Measurements from ENCODE around the gene WDR59. TPM values are rescaled to one million over a fixed set of nuclear protein-coding genes. Genes with fewer than 3 reads are reported as not detected.

The WDR59 gene
- polyA plus RNA-seq, 3 donors = 6.7 to 44.4 (median 7.8) TPM

- Histone ChIP-seq H3K79me2 (ENCODE audit: insufficient read depth, low read length) (no peaks in the 10 kb centered on the region), H2AFZ (ENCODE audit: insufficient read depth, low read depth, low read length, poor library complexity, severe bottlenecking) (no peak overlapping the region), H3K4me1 (ENCODE audit: control insufficient read depth in 1 of 2, insufficient read depth in 2 of 2, low read length in 2 of 2) (no peaks in the 10 kb centered on the region), H3K9ac (ENCODE audit: insufficient read depth, low read length, poor library complexity, severe bottlenecking) (no peak overlapping the region), H3K27ac (ENCODE audit: low read depth in 1 of 2, low read length in 2 of 2) (no peak overlapping the region), H3K36me3 (replicated peaks in 1 of 2; ENCODE audit: control insufficient read depth in 1 of 2, insufficient read depth in 2 of 2, low read length in 2 of 2) (no peaks in the 10 kb centered on the region), H3K9me3 (replicated peaks in 1 of 2; ENCODE audit: control insufficient read depth in 1 of 2, insufficient read depth in 1 of 2, low read length in 2 of 2) (no peaks in the 10 kb centered on the region), H3K4me2 (replicated peaks; ENCODE audit: extremely low read depth, low read length, poor library complexity, severe bottlenecking) (no peak overlapping the region), H4K20me1 (ENCODE audit: insufficient read depth, low read length) (no peaks in the 10 kb centered on the region), H3K4me3 (replicated peaks in 1 of 3; ENCODE audit: low read depth in 2 of 3, low read length in 3 of 3) (no peak overlapping the region), H3K27me3 (ENCODE audit: control insufficient read depth in 2 of 2, insufficient read depth in 2 of 2, low read length in 2 of 2) (no peaks in the 10 kb centered on the region)
- no peaks in the 10 kb centered on the region for H3K9me3 Mint-ChIP-seq
- H3K27me3 Mint-ChIP-seq (ENCODE audit: low read depth in 3 of 3) = peaks cover 5 to 10% (median 10%) of the 10 kb centered on the region in 3 donors
- no peak for DNase-seq
- WGBS (ENCODE audit: insufficient coverage) = 72% methylated on average over 3 of the region's 6 CpGs
- no peak overlapping the region for H3K4me3 Mint-ChIP-seq
- no peaks in the 10 kb centered on the region for H3K4me1 Mint-ChIP-seq
- intact Hi-C loops (cut with micrococcal nuclease) = no loop called here
- no peaks in the 10 kb centered on the region for H3K36me3 Mint-ChIP-seq
- TF ChIP-seq CTCF (IDR thresholded peaks at IDR 0.05) = no peak
- no peak overlapping the region for H3K27ac Mint-ChIP-seq
Measured at GRCh38 chr16:74842413-74842812, 142.5 kb downstream of the WDR59 start.

GRCh38 chr16:74841904-74842303 is 143.0 kb downstream of the WDR59 start:
- TF ChIP-seq CTCF (IDR thresholded peaks at IDR 0.05) = no peak
- no peak overlapping the region for H3K9ac ChIP-seq (ENCODE audit: insufficient read depth, low read length, poor library complexity, severe bottlenecking)
- H3K36me3 ChIP-seq (replicated peaks in 1 of 2; ENCODE audit: control insufficient read depth in 1 of 2, insufficient read depth in 2 of 2, low read length in 2 of 2) = no peaks in the 10 kb centered on the region
- no peaks in the 10 kb centered on the region for H4K20me1 ChIP-seq (ENCODE audit: insufficient read depth, low read length)
- Mint-ChIP-seq H3K27ac (no peak overlapping the region), H3K4me3 (peak overlapping the region in 1 of 2 donors; percentile 19), H3K27me3 (ENCODE audit: low read depth in 3 of 3) (peaks cover 5 to 10% (median 10%) of the 10 kb centered on the region in 3 donors), H3K9me3 (no peaks in the 10 kb centered on the region), H3K36me3 (no peaks in the 10 kb centered on the region), H3K4me1 (no peaks in the 10 kb centered on the region)
- no peak overlapping the region for H3K4me2 ChIP-seq (replicated peaks; ENCODE audit: extremely low read depth, low read length, poor library complexity, severe bottlenecking)
- no peaks in the 10 kb centered on the region for H3K27me3 ChIP-seq (ENCODE audit: control insufficient read depth in 2 of 2, insufficient read depth in 2 of 2, low read length in 2 of 2)
- intact Hi-C loops (cut with micrococcal nuclease) = no loop called here
- H3K4me3 ChIP-seq (replicated peaks in 1 of 3; ENCODE audit: low read depth in 2 of 3, low read length in 3 of 3) = no peak overlapping the region
- DNase-seq = no peak
- no peak overlapping the region for H2AFZ ChIP-seq (ENCODE audit: insufficient read depth, low read depth, low read length, poor library complexity, severe bottlenecking)
- no peak overlapping the region for H3K27ac ChIP-seq (ENCODE audit: low read depth in 1 of 2, low read length in 2 of 2)
- WGBS (ENCODE audit: insufficient coverage) = 100% methylated on average over 1 of the region's 3 CpGs
- H3K79me2 ChIP-seq (ENCODE audit: insufficient read depth, low read length) = no peaks in the 10 kb centered on the region
- H3K9me3 ChIP-seq (replicated peaks in 1 of 2; ENCODE audit: control insufficient read depth in 1 of 2, insufficient read depth in 1 of 2, low read length in 2 of 2) = no peaks in the 10 kb centered on the region
- H3K4me1 ChIP-seq (ENCODE audit: control insufficient read depth in 1 of 2, insufficient read depth in 2 of 2, low read length in 2 of 2) = no peaks in the 10 kb centered on the region
